GM19238 (cell line): ENCODE measurements around the gene RPL7A.
"Not testable (repeated sequence)": the region's sequence is repeated elsewhere in the genome, so short reads cannot be mapped to it uniquely, and the experiment has no call there.

ENCODE experiments used
- DNase-seq: peaks from one replicate; pipeline ENCODE4 v3.0.0; 2011; ENCODE audit warnings: low spot score; ENCODE audit not compliant: insufficient read length

The RPL7A gene

DNA sequence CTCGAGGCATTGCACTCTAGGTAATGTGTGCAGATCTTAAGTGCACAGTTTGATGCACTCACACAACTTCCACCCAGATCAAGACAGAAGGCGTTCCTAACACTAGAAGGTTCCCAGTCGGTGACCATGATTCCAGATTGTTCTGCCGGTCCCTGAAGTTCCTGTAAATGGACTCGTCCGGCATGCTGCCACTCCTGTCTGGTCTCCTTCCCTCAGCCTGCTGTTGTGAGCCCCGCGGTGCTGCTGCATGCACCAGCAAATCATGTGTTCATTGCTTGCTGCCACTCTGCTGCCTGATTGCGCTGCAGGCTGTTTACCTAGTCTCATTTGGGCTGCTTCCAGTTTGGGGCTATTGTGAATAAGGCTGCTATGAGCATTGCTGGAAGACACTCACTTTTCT lies 39.7 kb downstream of the RPL7A start:
- DNase-seq: no peak

DNA sequence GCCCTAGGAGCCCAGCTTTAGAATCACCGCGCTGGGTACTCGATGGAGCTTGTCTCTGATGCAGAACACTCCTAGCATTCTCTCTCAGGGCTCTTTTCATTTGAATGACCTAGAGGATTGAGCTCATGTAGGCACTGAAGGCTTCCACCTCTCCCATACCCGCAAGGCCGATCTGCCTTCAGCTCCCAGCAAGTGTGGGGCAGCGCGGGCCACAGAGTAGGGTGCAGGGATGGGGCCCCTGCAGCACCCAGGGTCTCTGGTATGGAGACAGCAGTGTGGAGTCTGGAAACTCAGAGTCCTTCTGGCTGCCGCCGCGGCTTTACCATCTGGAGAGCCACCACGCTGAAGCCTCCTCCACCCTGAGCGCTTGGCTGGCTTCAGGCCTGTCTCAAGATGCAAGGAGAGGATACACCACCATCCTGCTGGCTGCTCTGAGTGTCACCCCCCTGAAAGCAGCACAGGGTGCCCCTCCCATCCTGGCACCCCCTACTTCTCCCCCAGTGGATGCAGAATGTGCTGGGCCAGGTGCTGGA lies 41.1 kb downstream of the RPL7A start:
- no peak for DNase-seq

DNA sequence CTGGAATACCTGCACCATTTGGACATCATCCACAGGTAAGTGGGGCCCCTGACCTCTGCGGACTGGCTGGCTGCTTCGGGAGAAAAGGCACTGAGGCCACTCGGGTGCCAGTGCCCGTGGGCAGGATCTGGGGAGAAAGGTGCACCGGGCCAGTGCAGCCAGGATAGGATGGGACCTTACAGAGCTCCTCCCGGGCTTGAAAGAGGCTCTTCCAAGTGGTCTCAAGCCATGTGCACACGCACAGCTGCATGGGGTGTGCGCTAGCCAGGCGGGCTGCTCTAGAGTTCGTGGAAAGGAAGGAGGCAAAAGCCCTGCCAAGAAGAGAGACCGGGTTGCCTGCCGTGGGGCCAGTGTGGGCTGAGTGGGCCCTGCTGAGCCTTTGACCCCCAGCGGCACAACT lies 41.5 kb downstream of the RPL7A start:
- DNase-seq: no peak

DNA sequence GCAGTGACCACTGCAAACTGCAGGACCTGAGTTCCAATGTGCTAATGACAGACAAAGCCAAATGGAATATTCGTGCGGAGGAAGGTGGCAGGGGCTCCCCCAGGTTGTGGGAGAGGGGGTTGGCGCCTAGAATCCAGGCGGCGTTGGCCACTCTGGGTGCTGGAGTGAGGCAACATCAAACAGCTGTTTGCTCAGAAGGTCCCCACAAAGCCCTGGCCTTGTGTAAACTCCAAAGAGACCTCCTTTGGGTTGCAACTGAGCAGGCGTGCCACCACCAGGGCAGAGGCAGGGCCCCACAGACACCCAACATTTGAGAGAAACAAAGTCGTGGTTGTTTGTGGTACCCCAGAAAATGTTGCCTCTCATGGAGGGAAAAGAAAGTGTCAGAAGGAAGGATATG lies 42.7 kb downstream of the RPL7A start:
- DNase-seq: no peak

DNA sequence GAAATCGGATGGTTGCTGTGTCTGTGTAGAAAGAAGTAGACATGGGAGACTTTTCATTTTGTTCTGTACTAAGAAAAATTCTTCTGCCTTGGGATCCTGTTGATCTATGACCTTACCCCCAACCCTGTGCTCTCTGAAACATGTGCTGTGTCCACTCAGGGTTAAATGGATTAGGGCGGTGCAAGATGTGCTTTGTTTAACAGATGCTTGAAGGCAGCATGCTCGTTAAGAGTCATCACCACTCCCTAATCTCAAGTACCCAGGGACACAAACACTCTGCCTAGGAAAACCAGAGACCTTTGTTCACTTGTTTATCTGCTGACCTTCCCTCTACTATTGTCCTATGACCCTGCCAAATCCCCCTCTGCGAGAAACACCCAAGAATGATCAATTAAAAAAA lies 43.4 kb downstream of the RPL7A start:
- not testable (repeated sequence) for DNase-seq

DNA sequence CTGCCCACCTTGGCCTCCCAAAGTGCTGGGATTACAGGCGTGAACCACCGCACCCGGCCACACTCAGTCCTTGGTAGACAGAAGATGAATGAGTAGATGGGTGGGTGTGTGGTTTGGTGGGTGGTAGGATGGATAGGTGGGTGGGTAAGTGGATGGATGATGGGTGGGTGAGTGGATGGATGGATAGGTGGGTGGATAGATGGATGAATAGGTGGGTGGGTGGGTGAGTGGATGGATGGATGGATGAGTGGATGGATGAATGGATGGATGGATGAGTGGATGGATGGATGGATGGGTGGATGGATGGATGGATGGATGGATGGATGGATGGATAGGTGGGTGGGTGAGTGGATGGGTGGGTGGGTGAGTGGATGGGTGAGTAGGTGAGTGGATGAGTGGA lies 44.3 kb downstream of the RPL7A start:
- not testable (repeated sequence) for DNase-seq

DNA sequence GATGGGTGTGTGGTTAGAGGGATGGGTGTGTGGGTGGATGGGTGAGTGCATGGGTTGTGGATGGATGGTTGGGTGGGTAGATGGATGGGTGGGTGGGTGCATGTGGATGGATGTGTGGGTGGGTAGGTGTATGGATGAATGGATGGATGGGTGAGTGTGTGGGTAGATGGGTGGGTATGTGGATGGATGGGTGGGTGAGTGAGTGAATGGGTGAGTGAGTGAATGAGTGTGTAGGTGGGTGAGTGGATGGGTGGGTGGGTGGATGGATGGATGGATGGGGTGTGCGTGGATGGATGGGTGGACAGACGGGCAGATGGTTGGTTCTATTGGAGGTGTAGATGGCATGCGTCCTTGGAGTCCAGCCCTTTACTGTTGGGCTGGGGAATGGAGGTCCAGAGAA lies 45.4 kb downstream of the RPL7A start:
- DNase-seq: no peak

DNA sequence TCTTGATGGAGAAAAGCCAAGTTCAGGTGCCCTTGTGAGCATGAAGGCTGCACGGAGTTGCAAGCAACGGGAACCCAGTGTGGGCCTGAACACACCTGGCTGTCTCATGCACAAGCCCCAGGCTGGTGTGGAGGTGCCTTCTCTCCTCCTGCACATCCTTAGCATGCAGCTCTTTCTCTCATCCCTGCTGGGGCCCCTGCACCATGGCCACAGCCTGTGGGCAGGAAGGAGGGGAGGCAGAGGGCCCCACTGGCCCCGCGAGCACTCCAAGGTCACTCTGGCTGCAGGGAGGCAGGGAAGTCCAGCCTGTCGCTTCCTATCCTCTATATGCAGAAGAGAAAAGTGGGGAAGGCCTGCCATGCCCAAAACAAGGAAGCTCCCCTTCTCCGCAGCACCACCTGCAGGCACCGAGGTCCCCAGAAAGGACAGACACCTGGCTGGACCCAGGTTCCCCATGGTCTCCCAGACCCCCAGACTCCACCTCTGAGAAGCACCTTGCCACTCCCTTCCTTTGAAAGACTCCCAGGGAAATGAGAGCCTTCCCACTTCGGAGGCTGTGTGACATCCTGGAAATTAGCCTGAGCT lies 46.8 kb downstream of the RPL7A start:
- DNase-seq: no peak

DNA sequence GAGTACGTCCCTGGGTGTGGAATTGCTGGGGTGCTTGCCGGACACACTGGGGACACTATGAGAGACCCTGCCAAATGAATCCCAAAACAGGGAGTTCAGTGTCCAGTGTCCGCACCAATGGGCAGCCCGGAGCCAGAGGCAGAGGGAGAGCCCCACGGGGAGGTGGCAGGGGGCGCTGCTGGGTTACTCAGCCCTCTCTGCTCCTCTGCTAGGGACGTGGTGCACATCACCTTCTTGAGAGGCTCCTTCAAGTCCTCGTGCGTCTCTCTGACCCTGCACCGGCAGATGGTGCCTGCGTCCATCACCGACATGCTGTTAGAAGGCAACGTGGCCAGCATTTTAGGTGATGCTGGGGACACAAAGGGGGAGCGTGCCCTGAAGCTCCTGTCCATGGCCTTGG lies 48.9 kb downstream of the RPL7A start:
- no peak for DNase-seq

DNA sequence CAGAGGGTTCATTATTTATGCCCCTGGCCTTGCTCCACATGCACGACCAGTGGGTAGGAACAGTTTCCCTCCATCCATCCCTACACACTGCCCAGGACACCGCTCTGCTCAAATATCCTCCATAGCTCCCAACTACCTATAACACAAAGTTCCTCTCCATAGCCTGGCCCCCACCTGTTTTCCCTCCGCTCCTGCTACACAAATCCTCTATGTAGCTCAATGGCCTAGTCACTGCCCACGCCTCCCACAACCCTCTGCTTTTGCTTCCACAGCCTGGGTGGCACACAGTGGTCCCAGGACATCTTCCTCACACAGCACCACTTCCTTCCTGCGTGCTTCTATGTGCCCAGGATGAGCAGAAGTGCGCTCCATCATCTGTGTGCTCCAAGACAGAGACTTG lies 49.4 kb downstream of the RPL7A start:
- no peak for DNase-seq

DNA sequence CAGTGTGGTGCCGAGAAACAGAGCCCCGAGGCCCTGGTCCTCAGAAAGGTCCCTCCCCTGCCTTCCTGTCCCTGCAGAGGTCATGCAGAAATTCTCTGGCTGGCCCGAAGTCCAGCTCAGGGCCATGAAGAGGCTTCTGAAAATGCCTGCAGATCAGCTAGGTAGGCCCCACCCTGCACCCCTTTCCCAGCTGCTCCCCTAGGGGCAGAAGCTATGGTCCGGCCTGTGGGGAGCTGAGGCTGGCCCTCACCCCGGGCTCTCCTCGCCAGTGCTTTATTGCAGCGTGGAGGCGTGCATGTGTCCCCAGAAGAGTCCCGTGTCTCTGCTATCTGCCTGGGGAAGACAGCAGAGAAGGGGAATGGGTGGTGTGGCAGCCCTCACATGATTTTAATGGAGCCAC lies 49.9 kb downstream of the RPL7A start:
- no peak for DNase-seq

DNA sequence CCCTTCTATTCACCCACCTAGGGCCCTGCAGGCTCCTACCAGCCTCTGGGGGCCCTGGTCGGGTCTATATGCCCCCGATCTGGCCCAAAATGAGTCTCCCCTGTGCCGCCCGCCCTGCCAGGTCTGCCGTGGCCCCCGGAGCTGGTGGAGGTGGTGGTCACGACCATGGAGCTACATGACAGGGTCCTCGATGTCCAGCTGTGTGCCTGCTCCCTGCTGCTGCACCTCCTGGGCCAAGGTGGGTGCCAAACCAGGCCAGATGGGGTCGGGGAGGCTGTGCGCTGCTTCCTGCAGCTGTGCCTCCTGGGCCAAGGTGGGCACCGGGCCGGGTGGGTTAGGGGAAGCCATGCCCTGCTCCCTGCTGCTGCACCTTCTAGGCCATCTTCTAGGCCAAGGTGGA lies 52.3 kb downstream of the RPL7A start:
- DNase-seq: no peak
